ENCODE data around the gene CAPN12.
A peak's percentile ranks its signal among the peaks of the same experiment; 100 is the strongest.

DNA sequence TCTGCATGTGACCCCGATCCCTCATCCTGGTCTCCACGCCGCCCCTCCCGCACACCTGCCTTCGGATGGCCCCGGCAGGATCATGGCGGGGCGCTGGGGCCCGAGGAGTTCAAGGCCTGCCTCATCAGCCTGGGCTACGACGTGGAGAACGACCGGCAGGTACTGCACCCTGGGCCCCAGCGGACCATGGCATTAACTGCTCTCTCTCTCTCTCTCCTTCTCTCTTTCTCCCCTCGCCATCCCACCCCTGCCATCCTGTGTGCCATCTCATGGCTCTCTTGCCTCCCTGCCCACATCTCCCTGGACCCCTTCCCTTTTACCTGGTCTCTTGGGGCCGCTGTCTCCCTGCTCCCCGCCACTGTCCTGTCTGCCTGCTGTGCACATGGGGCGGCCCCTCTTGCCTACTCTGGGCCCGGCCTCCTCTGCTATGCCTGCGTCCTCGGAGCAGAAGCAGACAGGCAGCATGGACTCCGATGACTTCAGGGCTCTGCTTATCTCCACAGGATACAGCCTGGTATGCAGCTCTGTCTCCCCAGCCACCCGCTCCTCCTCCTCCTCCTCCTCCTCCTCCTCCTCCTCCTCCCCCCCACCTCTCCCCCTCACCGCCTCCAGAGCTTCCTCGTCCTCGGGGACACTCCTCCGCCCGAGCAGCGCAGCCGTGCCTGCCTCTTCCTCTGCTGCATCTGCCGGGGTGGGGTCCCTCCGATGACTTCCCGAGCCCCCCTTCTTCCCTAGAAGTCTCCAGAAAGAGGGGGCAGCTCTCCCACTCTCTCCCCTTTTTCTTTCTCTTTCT is 16.2 kb downstream of the CAPN12 start:
- TF ChIP-seq, protein P1, sequence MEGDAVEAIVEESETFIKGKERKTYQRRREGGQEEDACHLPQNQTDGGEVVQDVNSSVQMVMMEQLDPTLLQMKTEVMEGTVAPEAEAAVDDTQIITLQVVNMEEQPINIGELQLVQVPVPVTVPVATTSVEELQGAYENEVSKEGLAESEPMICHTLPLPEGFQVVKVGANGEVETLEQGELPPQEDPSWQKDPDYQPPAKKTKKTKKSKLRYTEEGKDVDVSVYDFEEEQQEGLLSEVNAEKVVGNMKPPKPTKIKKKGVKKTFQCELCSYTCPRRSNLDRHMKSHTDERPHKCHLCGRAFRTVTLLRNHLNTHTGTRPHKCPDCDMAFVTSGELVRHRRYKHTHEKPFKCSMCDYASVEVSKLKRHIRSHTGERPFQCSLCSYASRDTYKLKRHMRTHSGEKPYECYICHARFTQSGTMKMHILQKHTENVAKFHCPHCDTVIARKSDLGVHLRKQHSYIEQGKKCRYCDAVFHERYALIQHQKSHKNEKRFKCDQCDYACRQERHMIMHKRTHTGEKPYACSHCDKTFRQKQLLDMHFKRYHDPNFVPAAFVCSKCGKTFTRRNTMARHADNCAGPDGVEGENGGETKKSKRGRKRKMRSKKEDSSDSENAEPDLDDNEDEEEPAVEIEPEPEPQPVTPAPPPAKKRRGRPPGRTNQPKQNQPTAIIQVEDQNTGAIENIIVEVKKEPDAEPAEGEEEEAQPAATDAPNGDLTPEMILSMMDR (IDR thresholded peaks at IDR 0.05 in 8 of 11, conservative IDR thresholded peaks at IDR 0.05 in 3 of 11) = no peak
- TF ChIP-seq POLR2AphosphoS5 (IDR thresholded peaks at IDR 0.05) (peak; percentile 48 to 72 (median 53)), POLR2A (IDR thresholded peaks at IDR 0.05) (no peak)
